NCI-H128 (cell line): Measurements from ENCODE around the gene DPH1.
A peak's percentile ranks its signal among the peaks of the same experiment; 100 is the strongest.
"Not testable (repeated sequence)": the region's sequence is repeated elsewhere in the genome, so short reads cannot be mapped to it uniquely, and the experiment has no call there.

Experiments
- DNase-seq: peaks from one replicate; lab custom pipeline; 2025; ENCODE audit not compliant: unreplicated experiment; lab: John Stamatoyannopoulos, UW

The DPH1 gene

GRCh38 chr17:2029911-2030778, at the start of gene DPH1:
Gene DPH1 (plus strand): TSS chr17:2030153. CDS start chr17:2030170, 17 bp downstream.
- DNase-seq: peak; percentile 63

GRCh38 chr17:1980665-1981250, 49.2 kb upstream of the DPH1 start:
- no peak for DNase-seq

DNA sequence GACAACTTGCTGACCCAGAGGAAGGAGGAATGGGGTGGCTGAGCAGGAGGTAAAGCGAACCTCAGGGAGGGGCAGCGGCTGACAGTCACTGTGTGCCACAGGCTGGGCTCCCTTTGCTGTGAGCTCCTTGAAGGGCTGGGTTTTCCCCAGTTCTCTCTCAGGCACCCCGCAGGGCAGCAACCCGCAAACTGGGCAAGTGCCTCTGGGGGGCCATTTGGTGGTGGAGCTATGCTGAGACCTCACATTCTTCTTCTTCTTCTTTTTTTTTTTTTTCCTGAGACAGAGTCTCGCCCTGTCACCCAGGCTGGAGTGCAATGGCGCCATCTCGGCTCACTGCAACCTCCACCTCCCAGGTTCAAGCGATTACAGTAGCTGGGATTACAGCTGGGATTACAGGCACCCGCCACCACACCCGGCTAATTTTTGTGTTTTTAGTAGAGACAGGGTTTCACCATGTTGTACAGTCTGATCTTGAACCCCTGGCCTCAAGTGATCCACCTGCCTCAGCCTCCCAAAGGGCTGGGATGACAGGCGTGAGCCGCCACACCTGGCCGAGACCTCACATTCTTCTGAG, 47.1 kb upstream of the DPH1 start:
- DNase-seq: not testable (repeated sequence)

DNA sequence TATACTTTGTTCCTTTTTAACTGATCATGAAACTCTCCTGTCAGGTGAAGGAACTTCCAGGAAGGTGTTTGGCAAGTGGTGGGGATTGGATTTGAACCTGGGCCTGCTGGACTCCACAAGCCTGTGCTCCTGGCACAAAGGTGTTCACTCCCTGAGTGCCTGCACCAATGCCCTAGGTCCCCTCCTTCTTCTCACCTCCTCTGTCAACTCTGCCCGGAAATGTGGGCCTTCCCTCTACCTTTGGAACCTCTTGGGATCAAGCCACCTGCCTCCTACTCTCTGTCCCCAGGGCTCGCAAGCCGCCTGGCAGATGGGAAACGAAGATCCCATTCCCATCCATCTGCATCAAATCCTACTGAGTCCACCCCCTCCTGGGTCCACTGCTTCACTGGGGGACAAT, 44.9 kb upstream of the DPH1 start:
- DNase-seq: no peak

- DNase-seq: no peak
These were observed 44.3 kb upstream of the DPH1 start for GRCh38 chr17:1985686-1986085.

- DNase-seq: no peak
These were observed 43.0 kb upstream of the DPH1 start for GRCh38 chr17:1986783-1987451.

DNA sequence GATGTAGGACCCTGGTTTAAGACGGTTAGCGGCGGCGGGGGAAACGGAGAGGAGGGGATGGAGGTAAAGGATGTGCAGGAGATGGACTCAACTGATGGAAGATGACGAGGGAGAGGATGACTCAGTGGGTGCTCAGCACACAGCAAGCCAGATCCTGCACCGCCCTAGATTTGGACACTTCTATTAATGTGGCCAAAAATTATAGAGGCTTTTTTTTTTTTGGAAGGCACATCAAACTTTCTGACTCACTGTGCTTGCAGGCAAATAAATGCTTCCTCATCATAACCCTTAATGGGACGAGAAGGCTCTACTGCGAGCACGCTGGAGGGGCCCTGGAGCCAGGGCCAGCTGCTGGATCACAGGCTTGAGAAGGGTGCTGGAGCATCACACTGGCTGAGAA, 40.8 kb upstream of the DPH1 start:
- DNase-seq: no peak

- DNase-seq: no peak
These were observed 37.4 kb upstream of the DPH1 start for GRCh38 chr17:1992541-1992940.

GRCh38 chr17:1994707-1995106, 35.2 kb upstream of the DPH1 start:
- no peak for DNase-seq

- no peak for DNase-seq
These were observed 34.5 kb upstream of the DPH1 start for GRCh38 chr17:1995321-1995892.

DNA sequence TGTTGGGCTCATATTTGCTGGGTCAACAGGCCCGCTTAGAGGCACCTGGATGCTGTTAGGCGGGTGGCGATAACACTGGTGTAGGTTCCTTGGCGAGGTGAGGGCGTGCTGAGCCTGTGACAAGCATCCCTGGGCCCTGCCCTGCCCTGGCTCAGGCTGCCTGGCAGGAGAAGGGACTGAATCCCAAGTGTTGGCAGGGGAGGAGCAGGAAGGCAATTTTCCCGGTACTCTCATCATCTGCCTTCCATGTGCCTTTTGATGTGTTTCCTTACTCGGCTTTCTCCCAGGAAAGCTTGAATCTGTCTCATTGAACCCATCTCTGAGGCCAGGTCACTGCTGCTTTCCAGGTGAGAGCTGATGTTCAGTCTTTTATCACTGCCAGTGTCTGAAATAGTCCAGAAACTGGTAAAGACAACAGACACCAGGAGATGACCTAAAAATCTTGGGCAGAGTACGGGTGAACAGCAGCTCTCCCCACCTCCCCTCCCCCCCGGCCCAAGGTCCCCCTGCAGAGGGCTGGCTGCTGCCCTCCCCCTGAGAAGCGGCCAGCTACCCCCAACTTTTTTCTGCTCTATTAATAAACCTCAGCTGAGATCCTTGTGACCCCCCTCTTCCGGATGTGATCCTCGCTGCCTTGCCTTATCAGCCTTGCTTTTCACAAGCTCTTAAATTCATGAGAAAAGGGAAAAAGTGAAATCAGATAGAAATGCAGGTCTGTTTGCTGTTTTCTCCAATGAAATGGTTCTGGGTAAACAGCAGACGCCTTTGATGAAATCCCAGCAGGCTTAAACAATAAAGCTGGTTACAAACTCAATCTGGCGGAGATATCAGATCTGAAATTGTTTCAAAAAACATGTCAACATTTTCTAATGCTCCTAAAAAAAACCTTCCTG, 33.8 kb upstream of the DPH1 start:
- no peak for DNase-seq

DNA sequence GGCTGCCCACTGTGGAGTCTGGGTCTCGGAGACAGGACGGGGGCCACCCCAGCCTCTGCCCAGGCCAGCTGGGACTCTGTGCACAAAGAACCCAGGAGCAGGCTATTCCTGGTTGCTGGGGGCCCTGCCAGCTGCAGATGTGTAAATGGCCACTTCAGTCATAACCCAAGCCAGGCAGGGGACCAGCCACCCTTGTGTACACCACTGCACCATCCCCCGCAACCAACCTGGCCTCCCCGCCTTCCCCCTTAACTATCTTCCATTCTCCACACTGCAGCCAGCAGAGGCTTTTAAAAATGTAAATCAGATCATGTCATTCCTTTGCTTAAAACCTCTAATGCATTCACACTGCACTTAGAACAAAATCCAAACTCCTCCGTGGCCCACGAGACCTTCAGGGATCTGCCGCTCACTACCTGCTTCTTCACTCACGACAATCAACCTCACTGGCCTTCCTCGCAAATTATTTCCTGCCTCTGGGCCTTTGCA, 33.1 kb upstream of the DPH1 start:
- no peak for DNase-seq

- DNase-seq: no peak
These were observed 32.5 kb upstream of the DPH1 start for GRCh38 chr17:1997289-1997926.

GRCh38 chr17:1997927-1998742, 31.8 kb upstream of the DPH1 start:
- DNase-seq: no peak

DNA sequence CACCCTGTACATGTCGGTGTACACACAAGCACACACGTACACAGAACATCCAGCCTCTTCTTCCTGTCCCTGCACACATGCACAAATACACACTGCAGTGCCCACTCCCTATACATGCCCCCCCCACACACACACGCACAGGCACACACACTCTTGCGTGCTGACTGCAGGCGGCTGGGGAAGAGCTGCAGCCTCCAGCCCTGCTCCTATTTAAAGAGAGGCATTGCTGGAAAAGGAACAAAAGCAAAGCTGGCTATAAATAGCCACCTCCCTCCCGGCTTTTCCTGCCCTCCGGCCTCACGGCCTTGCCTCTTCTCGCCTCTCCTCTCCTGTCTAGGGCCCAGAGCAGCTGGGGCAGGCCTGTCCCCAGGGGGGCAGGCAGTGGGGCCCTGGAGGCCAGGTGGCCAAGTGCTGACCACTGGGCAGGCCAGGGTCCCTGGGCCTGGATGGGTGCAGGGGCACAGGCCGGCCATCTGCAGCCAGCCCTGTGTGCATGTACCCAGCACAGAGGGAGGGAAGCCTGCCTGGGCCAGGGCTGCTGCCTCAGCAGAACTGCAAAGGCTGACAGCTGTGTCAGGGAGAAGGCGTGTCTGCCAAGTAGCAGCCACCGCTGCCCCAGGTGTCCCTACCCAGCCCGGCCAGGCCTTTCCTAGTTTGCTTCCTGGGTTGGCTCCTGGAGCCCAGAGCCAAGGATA, 30.2 kb upstream of the DPH1 start:
- no peak for DNase-seq

- DNase-seq: no peak
These were observed 27.1 kb upstream of the DPH1 start for GRCh38 chr17:2002767-2003329.

DNA sequence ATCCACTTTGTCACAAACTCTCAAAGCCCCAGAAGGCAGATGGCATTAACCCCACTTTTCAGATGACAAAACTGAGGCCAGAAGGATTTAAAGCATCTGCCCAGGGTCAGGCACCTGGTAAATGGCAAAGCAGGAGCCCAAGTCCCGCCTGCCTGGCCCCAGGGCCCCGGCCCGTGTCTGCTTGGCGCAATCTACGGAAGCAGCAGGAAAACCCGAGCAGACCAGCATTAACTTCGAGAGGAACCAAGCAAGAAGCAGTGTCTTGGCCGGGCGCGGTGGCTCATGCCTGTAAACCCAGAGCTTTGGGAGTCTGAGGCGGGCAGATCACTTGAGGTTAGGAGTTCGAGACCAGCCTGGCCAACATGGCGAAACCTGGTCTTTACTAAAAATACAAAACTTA, 26.4 kb upstream of the DPH1 start:
- no peak for DNase-seq

GRCh38 chr17:2004435-2004952, 25.5 kb upstream of the DPH1 start:
- DNase-seq: no peak
